GM10266 (cell line): ENCODE data around the gene LSM11.

Experiments used
- DNase-seq: peaks from one replicate; pipeline ENCODE4 v3.0.0; 2012; ENCODE audit errors: extremely low spot score
- CTCF ChIP-seq: IDR thresholded peaks from 2 replicates; pipeline ENCODE4 v1.5.1; 2012; ENCODE audit warnings: mild to moderate bottlenecking, low read depth; ENCODE audit not compliant: control insufficient read depth, insufficient read depth; ENCODE audit errors: missing control alignments

LSM11 gene

DNA sequence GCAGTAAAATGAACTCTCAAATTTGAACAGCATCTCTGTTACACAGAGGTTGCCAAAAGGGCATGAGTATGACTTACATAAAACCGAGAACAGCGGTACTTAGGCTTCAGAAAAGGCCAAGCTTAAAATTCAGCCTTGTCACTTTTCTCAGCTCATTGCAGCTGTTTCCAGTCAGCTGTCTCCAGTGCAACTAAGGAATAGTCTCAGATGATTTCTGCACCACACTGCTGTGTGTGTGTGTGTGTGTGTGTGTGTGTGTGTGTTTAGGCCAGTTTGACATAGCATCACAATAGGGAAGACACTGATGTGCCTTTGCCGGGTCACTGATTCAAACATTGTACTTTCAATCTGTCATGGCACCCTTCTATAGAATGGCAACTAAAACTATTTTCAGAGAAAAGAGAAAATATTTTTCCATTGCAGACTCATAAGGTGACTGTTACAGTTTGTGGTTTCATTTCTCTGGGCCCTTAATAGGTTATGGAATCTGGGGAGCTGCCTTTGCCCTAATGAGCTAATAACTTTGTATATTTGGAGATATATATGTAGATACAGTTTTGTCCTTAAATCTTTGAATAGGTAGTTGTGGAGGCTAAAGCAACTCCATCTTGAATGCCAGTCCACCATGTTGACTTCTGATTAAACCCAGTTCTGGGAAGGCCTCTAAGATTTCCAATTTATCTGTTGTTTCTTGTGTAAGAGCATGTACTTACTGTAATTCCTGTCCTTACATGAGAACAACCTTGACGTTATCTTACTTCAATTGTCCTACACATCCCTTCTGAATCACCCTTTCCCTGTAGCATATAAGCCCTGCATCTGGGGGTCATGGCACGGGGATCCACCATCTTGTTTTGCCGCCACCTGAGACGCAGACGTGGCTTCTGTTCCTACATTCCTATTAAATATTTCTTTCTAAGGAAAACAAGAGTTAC, 4.5 kb downstream of the LSM11 start:
- DNase-seq: no peak
- no peak for TF ChIP-seq CTCF

GRCh38 chr5:157748760-157749461, 5.4 kb downstream of the LSM11 start:
- TF ChIP-seq CTCF: no peak
- DNase-seq: no peak

GRCh38 chr5:157749462-157749799, 5.9 kb downstream of the LSM11 start:
- TF ChIP-seq CTCF: no peak
- DNase-seq: no peak

GRCh38 chr5:157750320-157750719, 6.8 kb downstream of the LSM11 start:
- no peak for DNase-seq

DNA sequence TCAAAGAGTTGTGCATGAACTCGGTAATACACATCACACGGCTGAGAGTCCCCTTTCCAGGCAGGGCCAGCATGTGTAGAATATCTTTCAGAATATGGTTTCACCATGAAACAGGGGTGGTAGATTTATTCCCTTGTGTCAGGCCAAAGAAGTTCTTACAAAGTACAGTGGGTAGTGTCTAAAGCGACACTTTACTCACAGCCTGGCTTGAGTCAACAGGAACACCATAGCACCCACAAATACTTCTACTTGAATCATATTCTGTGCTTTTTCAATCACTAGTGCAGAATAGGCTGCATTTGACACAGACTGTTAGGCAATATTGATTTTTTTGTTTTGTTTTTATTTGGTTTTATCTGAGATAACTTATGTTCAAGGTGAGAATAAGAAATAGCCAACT, 12.6 kb downstream of the LSM11 start:
- TF ChIP-seq CTCF: no peak
- no peak for DNase-seq

More at GRCh38 chr5:157750320-157750719, 6.8 kb downstream of the LSM11 start:
- TF ChIP-seq CTCF: no peak

GRCh38 chr5:157758706-157759105, 15.2 kb downstream of the LSM11 start:
- no peak for TF ChIP-seq CTCF

More at GRCh38 chr5:157758706-157759105, 15.2 kb downstream of the LSM11 start:
- no peak for DNase-seq
